ENCODE measurements around the gene SSTR3. TPM values are rescaled to one million over a fixed set of nuclear protein-coding genes. Genes with fewer than 3 reads are reported as not detected.

SSTR3 gene
- total and polyA plus RNA-seq, 2 of the 13 experiments (the other 11 are each of a cell fraction or from before 2014, with no cell fraction given) = 0.08 to 0.64 TPM

DNA sequence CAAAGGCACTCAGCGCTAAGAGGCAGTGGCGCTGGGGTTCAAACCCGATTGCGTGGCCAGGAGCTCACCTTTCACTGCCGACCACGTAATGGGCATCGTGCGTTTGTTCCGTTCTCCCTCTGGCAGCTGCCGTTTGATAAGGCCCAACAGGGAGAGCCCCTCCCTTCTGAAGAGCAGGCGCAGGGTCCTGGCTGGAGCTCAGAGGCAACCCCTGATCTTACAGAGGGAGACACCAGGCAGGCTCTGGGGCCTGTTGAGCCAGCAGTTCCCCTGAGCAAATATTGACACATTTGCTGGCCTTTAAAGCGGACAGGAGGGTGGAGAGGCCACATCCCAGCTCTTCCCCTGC lies 12.5 kb downstream of the SSTR3 start (continued):
- TF ChIP-seq, protein P1, sequence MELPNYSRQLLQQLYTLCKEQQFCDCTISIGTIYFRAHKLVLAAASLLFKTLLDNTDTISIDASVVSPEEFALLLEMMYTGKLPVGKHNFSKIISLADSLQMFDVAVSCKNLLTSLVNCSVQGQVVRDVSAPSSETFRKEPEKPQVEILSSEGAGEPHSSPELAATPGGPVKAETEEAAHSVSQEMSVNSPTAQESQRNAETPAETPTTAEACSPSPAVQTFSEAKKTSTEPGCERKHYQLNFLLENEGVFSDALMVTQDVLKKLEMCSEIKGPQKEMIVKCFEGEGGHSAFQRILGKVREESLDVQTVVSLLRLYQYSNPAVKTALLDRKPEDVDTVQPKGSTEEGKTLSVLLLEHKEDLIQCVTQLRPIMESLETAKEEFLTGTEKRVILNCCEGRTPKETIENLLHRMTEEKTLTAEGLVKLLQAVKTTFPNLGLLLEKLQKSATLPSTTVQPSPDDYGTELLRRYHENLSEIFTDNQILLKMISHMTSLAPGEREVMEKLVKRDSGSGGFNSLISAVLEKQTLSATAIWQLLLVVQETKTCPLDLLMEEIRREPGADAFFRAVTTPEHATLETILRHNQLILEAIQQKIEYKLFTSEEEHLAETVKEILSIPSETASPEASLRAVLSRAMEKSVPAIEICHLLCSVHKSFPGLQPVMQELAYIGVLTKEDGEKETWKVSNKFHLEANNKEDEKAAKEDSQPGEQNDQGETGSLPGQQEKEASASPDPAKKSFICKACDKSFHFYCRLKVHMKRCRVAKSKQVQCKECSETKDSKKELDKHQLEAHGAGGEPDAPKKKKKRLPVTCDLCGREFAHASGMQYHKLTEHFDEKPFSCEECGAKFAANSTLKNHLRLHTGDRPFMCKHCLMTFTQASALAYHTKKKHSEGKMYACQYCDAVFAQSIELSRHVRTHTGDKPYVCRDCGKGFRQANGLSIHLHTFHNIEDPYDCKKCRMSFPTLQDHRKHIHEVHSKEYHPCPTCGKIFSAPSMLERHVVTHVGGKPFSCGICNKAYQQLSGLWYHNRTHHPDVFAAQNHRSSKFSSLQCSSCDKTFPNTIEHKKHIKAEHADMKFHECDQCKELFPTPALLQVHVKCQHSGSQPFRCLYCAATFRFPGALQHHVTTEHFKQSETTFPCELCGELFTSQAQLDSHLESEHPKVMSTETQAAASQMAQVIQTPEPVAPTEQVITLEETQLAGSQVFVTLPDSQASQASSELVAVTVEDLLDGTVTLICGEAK (IDR thresholded peaks at IDR 0.05) = no peak
- TF ChIP-seq, protein P1 (CRISPR knock-in tag; IDR thresholded peaks at IDR 0.05) = no peak
- TF ChIP-seq SNAPC5 (CRISPR knock-in tag; IDR thresholded peaks at IDR 0.05; ENCODE audit: borderline replicate concordance) = no peak
- TF ChIP-seq, protein P2, sequence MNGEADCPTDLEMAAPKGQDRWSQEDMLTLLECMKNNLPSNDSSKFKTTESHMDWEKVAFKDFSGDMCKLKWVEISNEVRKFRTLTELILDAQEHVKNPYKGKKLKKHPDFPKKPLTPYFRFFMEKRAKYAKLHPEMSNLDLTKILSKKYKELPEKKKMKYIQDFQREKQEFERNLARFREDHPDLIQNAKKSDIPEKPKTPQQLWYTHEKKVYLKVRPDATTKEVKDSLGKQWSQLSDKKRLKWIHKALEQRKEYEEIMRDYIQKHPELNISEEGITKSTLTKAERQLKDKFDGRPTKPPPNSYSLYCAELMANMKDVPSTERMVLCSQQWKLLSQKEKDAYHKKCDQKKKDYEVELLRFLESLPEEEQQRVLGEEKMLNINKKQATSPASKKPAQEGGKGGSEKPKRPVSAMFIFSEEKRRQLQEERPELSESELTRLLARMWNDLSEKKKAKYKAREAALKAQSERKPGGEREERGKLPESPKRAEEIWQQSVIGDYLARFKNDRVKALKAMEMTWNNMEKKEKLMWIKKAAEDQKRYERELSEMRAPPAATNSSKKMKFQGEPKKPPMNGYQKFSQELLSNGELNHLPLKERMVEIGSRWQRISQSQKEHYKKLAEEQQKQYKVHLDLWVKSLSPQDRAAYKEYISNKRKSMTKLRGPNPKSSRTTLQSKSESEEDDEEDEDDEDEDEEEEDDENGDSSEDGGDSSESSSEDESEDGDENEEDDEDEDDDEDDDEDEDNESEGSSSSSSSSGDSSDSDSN (CRISPR knock-in tag; IDR thresholded peaks at IDR 0.05) = no peak; the same call in 1 of the 2 replicates
- TF ChIP-seq ZNF850 (CRISPR knock-in tag; conservative IDR thresholded peaks at IDR 0.05) = no peak
- no peak for TF ChIP-seq RAD51 (IDR thresholded peaks at IDR 0.05; ENCODE audit: borderline replicate concordance)
- TF ChIP-seq HNRNPK (IDR thresholded peaks at IDR 0.05; ENCODE audit: low read depth, low read length, poor library complexity, severe bottlenecking) = no peak
- no peak for TF ChIP-seq PHF8 (CRISPR knock-in tag; IDR thresholded peaks at IDR 0.05)
- TF ChIP-seq NFRKB (IDR thresholded peaks at IDR 0.05) = no peak
- no peak for TF ChIP-seq ZNF607 (CRISPR knock-in tag; IDR thresholded peaks at IDR 0.05; ENCODE audit: borderline replicate concordance)
- no peak for TF ChIP-seq NAIF1 (CRISPR knock-in tag; IDR thresholded peaks at IDR 0.05; ENCODE audit: borderline replicate concordance)
- TF ChIP-seq AFF4 (CRISPR knock-in tag; IDR thresholded peaks at IDR 0.05) = no peak
- no peak for TF ChIP-seq ZNF549 (CRISPR knock-in tag; IDR thresholded peaks at IDR 0.05)
- no peak for TF ChIP-seq HES4 (CRISPR knock-in tag; IDR thresholded peaks at IDR 0.05; ENCODE audit: borderline replicate concordance)
- TF ChIP-seq KDM2A (CRISPR knock-in tag; IDR thresholded peaks at IDR 0.05; ENCODE audit: borderline replicate concordance, low read depth) = no peak; the same call in 1 of the 2 replicates
